ENCODE measurements around the gene ANXA2R. TPM values are rescaled to one million over a fixed set of nuclear protein-coding genes. Genes with fewer than 3 reads are reported as not detected.
"Not testable (repeated sequence)": the region's sequence is repeated elsewhere in the genome, so short reads cannot be mapped to it uniquely, and the experiment has no call there.

Gene ANXA2R
- total RNA-seq, 1 experiment from 2014 or later, result 0.98 TPM

DNA sequence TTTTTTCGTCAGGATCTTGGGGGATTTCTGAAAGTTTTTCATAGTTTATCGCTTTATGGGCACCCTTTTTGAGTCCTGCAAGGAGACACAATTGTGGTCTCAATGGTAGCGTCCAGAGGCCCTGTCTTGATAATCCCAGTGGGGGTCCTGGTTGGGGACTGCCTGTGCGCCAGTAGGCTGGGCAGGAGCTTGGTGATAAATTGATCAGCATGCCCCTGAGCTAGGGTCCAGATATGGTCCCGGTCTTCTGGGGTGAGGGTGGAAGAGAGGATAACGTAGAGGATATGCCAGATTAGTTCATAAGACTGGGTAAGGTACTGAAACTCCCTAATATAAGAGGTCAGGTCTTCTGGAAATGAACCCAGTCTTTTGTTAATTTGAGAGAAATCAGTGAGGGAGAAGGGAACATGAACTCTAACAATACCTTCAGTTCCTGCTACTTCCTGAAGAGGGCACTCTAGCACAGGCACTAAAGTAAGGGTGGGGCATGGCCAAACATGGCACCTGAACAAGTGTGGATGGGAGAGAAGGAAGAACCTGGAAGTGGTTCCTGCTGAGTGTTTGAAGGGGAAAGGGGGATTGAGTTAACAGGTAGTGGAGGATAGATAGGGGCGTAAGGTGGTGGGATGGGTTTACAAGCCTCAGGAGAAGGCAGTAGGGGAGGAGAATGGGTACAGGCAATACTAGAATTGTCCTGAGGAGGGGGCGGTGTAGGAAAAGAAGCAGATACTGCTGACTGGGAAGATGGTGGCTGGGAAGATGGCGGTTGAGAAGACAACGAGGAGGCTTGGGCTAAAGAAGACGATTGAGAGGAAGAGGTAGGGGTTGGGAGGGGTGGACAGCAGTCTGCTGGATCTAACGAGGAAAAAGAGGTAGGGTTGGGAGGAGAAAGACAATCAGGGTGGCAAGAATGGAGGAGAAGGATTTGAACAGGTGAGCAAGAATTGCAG is 33.8 kb upstream of the ANXA2R start:
- Mint-ChIP-seq H3K27me3 (ENCODE audit: insufficient read depth, unreplicated experiment) (no peaks in the 10 kb centered on the region), H3K9me3 (ENCODE audit: unreplicated experiment) (no peaks in the 10 kb centered on the region), H3K27ac (ENCODE audit: low read depth, unreplicated experiment) (no peak overlapping the region), H3K4me1 (ENCODE audit: insufficient read depth, unreplicated experiment) (peaks cover 38% of the 10 kb centered on the region), H3K36me3 (ENCODE audit: insufficient read depth, unreplicated experiment) (peaks cover 48% of the 10 kb centered on the region), H3K4me3 (ENCODE audit: unreplicated experiment) (no peak overlapping the region)
- intact Hi-C loops (cut with micrococcal nuclease), result loop anchor here (1.0 kb wide), 1 partner anchor 31 kb away; no protein-coding TSS in a partner anchor
- POLR2A ChIA-PET, result no interaction called here
- BruUV-seq (replicated peaks), result no TSS peak
- peak; percentile 66 for DNase-seq (ENCODE audit: unreplicated experiment)
- CTCF ChIA-PET, result interaction anchor here (0.5 to 1.3 kb wide), 5 partner anchors 31 to 165 kb away, joined by 3 to 7 read pairs (median 4); no protein-coding TSS in a partner anchor
- TF ChIP-seq, protein P1, sequence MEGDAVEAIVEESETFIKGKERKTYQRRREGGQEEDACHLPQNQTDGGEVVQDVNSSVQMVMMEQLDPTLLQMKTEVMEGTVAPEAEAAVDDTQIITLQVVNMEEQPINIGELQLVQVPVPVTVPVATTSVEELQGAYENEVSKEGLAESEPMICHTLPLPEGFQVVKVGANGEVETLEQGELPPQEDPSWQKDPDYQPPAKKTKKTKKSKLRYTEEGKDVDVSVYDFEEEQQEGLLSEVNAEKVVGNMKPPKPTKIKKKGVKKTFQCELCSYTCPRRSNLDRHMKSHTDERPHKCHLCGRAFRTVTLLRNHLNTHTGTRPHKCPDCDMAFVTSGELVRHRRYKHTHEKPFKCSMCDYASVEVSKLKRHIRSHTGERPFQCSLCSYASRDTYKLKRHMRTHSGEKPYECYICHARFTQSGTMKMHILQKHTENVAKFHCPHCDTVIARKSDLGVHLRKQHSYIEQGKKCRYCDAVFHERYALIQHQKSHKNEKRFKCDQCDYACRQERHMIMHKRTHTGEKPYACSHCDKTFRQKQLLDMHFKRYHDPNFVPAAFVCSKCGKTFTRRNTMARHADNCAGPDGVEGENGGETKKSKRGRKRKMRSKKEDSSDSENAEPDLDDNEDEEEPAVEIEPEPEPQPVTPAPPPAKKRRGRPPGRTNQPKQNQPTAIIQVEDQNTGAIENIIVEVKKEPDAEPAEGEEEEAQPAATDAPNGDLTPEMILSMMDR (IDR thresholded peaks at IDR 0.05; ENCODE audit: unreplicated experiment), result peak; percentile 48

DNA sequence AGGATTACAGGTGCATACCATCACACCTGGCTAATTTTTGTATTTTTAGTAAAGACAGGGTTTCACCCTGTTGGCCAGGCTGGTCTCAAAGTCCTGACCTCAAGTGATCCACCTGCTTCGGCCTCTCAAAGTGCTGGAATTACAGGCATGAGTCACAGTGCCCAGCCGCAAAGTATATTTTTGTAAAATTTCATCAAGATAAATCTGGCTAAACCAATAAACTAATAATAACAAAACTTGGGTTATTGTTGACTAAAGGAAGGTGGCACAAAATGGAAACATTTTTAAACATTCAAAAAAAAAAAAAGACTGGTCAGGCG is 29.2 kb upstream of the ANXA2R start:
- DNase-seq (ENCODE audit: unreplicated experiment); H3K27me3 Mint-ChIP-seq (ENCODE audit: insufficient read depth, unreplicated experiment); H3K9me3 Mint-ChIP-seq (ENCODE audit: unreplicated experiment); H3K27ac Mint-ChIP-seq (ENCODE audit: low read depth, unreplicated experiment); BruUV-seq (replicated peaks); intact Hi-C loops (cut with micrococcal nuclease): not testable (repeated sequence)
- Mint-ChIP-seq H3K4me3 (ENCODE audit: unreplicated experiment) (peak overlapping the region; percentile 99), H3K4me1 (ENCODE audit: insufficient read depth, unreplicated experiment) (peaks cover 27% of the 10 kb centered on the region), H3K36me3 (ENCODE audit: insufficient read depth, unreplicated experiment) (peaks cover 63% of the 10 kb centered on the region)
- ChIA-PET POLR2A (interaction anchor here (0.6 to 7.2 kb wide), 3 partner anchors 25 to 214 kb away, joined by 3 to 181 read pairs (median 89); partner anchors contain the start of gene ZNF131), CTCF (interaction anchor here (0.6 to 1.2 kb wide), 3 partner anchors 28 to 228 kb away, joined by 3 read pairs; no protein-coding TSS in a partner anchor)

DNA sequence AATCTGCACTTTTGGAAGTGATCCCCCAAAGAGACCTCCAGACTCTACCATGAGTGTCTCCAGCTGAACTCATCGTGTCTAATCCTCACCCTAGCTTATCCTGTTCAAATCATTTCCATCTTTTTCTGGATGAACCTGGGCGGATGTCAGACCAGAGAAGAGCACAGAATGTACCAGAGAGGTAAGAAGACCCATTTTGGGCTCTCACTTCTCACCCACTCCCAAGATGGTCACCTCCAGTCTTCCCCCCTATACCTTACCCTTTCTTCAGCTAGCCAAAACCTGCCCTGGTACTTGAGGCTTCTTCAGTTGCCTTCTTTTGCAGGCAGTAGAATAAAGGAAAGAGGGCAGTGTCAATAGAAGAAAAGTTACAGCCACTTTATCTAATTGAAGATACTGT is 27.9 kb upstream of the ANXA2R start:
- peaks cover 17% of the 10 kb centered on the region for H3K4me1 Mint-ChIP-seq (ENCODE audit: insufficient read depth, unreplicated experiment)
- H3K36me3 Mint-ChIP-seq (ENCODE audit: insufficient read depth, unreplicated experiment), result peaks cover 55% of the 10 kb centered on the region
- no peaks in the 10 kb centered on the region for H3K9me3 Mint-ChIP-seq (ENCODE audit: unreplicated experiment)
- no TSS peak for BruUV-seq (replicated peaks)
- DNase-seq (ENCODE audit: unreplicated experiment), result no peak
- H3K4me3 Mint-ChIP-seq (ENCODE audit: unreplicated experiment), result peak overlapping the region; percentile 99
- peak overlapping the region; percentile 93 for H3K27ac Mint-ChIP-seq (ENCODE audit: low read depth, unreplicated experiment)
- intact Hi-C loops (cut with micrococcal nuclease), result no loop called here
- ChIA-PET POLR2A (interaction anchor here (0.7 to 7.2 kb wide), 15 partner anchors 17 to 416 kb away, joined by 3 to 181 read pairs (median 4); partner anchors contain the start of genes HMGCS1, TMEM267 and ZNF131), CTCF (interaction anchor here (0.5 to 1.7 kb wide), 12 partner anchors 23 to 328 kb away, joined by 3 to 7 read pairs (median 3); no protein-coding TSS in a partner anchor)
- H3K27me3 Mint-ChIP-seq (ENCODE audit: insufficient read depth, unreplicated experiment), result no peaks in the 10 kb centered on the region
- TF ChIP-seq, protein P1 (IDR thresholded peaks at IDR 0.05; ENCODE audit: unreplicated experiment), result no peak

DNA sequence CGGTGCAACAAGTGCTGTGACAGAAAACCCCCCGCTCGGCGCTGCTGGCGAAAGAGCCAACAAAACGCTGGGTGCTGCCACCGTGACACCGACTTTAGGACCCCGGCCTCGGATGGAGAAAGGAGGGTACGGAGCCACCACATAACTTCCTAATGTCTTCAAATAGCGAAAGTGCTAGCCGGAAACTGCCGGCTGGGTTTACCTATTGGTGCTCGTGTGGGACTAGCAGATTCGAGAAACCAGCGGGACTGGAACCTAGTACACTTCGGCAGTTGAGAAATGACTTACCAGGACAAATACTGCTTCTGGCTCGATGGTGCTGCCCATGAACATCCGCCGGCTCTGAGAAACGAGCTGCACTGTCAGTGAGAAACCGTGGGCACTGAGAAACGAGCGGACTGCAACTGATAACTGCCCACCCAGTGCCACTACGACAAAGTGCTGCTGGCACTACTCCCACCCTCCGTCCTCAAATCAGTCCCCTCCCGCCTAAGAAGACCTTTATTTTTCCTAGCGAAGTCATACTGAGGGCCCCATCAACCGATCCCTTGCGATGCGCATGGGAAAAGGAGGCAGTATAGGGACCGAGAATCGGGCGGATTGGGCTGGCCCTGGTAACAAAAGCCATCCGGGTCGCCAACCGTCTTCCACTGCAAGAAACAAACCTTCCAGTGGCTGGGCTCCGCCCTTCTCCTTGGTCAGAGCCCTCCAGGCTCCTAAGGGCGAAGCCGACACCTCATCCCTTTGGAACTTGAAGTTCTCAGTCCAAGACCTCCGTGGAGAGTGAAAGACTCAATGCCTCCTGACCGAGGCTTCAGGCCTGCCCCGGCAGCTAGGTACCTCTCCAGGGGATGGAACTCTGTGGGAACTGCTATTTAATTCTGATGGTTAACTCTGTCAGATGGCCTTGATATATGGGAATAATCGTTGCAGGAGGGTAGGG is 27.0 kb upstream of the ANXA2R start:
- BruUV-seq (replicated peaks), result no TSS peak
- DNase-seq (ENCODE audit: unreplicated experiment), result peak; percentile 91
- Mint-ChIP-seq H3K36me3 (ENCODE audit: insufficient read depth, unreplicated experiment) (peaks cover 55% of the 10 kb centered on the region), H3K9me3 (ENCODE audit: unreplicated experiment) (no peaks in the 10 kb centered on the region), H3K27ac (ENCODE audit: low read depth, unreplicated experiment) (peak overlapping the region; percentile 93), H3K27me3 (ENCODE audit: insufficient read depth, unreplicated experiment) (no peaks in the 10 kb centered on the region), H3K4me1 (ENCODE audit: insufficient read depth, unreplicated experiment) (peaks cover 12% of the 10 kb centered on the region), H3K4me3 (ENCODE audit: unreplicated experiment) (peak overlapping the region; percentile 99)
- TF ChIP-seq, protein P1 (IDR thresholded peaks at IDR 0.05; ENCODE audit: unreplicated experiment), result no peak
- CTCF ChIA-PET, result interaction anchor here (0.6 to 1.7 kb wide), 11 partner anchors 24 to 158 kb away, joined by 3 to 7 read pairs (median 4); no protein-coding TSS in a partner anchor
- intact Hi-C loops (cut with micrococcal nuclease), result loop anchor here (1.0 kb wide), 2 partner anchors 38 to 117 kb away; no protein-coding TSS in a partner anchor
- POLR2A ChIA-PET, result interaction anchor here (0.7 to 7.2 kb wide), 16 partner anchors 23 to 600 kb away, joined by 3 to 181 read pairs (median 4); partner anchors contain the start of genes HMGCS1, TMEM267 and ZNF131
